PC-3 (cell line): ENCODE data around the gene CDH22.

Experiments used
- CTCF ChIP-seq: fragments of 300-600 bp; sonication (generic); conservative IDR thresholded peaks from 2 replicates; pipeline ENCODE4 v1.5.1; 2017; ENCODE audit warnings: antibody characterized with exemption, low read depth, mild to moderate bottlenecking, low read length
- EZH2phosphoT487 ChIP-seq: fragments of 300-600 bp; sonication (generic); IDR thresholded peaks from 2 replicates; pipeline ENCODE4 v1.6.1; 2018; ENCODE audit warnings: mild to moderate bottlenecking, antibody characterized with exemption, low read length, borderline replicate concordance

- no peak for TF ChIP-seq CTCF
- no peak for TF ChIP-seq EZH2phosphoT487
Observed at GRCh38 chr20:46228670-46229069, 79.6 kb downstream of the CDH22 start.
